T-cell (primary cell): Measurements from ENCODE around the gene CDC37. TPM values are rescaled to one million over a fixed set of nuclear protein-coding genes. Genes with fewer than 3 reads are reported as not detected.

Experiments
- ATAC-seq, 4 experiments: fragments of 200-7000 bp in 3 of 4; fragments of 150-1000 bp in 1 of 4; cut with Tn5 transposase; replicated peaks in 1 of 4; 1 replicate in 3 of 4; 2 replicates in 1 of 4; pipeline ENCODE4 v1.10.0; 2021; ENCODE audit warnings: moderate library complexity in 3 of 4, mild to moderate bottlenecking in 2 of 4, moderate number of reproducible peaks in 1 of 4
- CTCF ChIA-PET, 2 donors: fragments of 300-600 bp; sonication (Branson Sonifier 250); formaldehyde crosslinking; loops; one replicate each; lab custom pipeline; 2022; ENCODE audit warnings: antibody characterized with exemption in 2 of 2; lab: Charles Lee
- POLR2A ChIA-PET, 2 donors: fragments of 300-600 bp; sonication (Branson Sonifier 250); formaldehyde crosslinking; loops; one replicate each; lab custom pipeline; 2022; ENCODE audit warnings: antibody characterized with exemption in 2 of 2; lab: Charles Lee
- DNase-seq, 35 experiments: peaks; one replicate each; pipeline versions ENCODE4 v3.0.0 to v3.0.0-alpha.2; 2013 to 2023
- H3K27ac ChIP-seq: one replicate; pipeline ENCODE4 v1.5.1; 2013; ENCODE audit warnings: low read length
- H3K27me3 ChIP-seq, 2 experiments: replicated peaks in 1 of 2; 1 replicate in 1 of 2; 2 replicates in 1 of 2; pipeline versions ENCODE4 v1.6.1 to v1.7.0; 2013; ENCODE audit warnings: low read length in 1 of 2, mixed read lengths in 1 of 2; ENCODE audit not compliant: control insufficient read depth in 2 of 2, insufficient read depth in 2 of 2; ENCODE audit errors: extremely low read depth in 1 of 2
- H3K36me3 ChIP-seq, 2 donors: 1 replicate in 1 of 2; 2 replicates in 1 of 2; pipeline versions ENCODE4 v1.6.1 to v1.7.0; 2013; ENCODE audit warnings: low read length in 1 of 2; ENCODE audit not compliant: control insufficient read depth in 2 of 2, insufficient read depth in 1 of 2; ENCODE audit errors: extremely low read depth in 1 of 2
- H3K4me1 ChIP-seq, 2 experiments: 1 replicate in 1 of 2; 2 replicates in 1 of 2; pipeline versions ENCODE4 v1.6.1 to v1.7.0; 2013; ENCODE audit warnings: low read length in 2 of 2, mixed read lengths in 1 of 2; ENCODE audit not compliant: insufficient read depth in 2 of 2, control insufficient read depth in 1 of 2; ENCODE audit errors: extremely low read depth in 1 of 2
- H3K4me3 ChIP-seq, 2 donors: 1 replicate in 1 of 2; 2 replicates in 1 of 2; pipeline versions ENCODE4 v1.5.1 to v1.7.0; 2013; ENCODE audit warnings: mild to moderate bottlenecking in 2 of 2, low read length in 1 of 2, moderate library complexity in 1 of 2; ENCODE audit not compliant: control insufficient read depth in 1 of 2; ENCODE audit errors: extremely low read depth in 1 of 2
- H3K9me3 ChIP-seq: 2 replicates; pipeline ENCODE4 v1.7.0; 2013
- H3K27ac Mint-ChIP-seq, 2 donors: one replicate each; pipeline ENCODE4 v1.8.0; 2020 to 2021; ENCODE audit warnings: mild to moderate bottlenecking in 2 of 2, mixed read lengths in 2 of 2
- H3K27me3 Mint-ChIP-seq, 2 donors: one replicate each; pipeline ENCODE4 v1.8.0; 2021 to 2022; ENCODE audit warnings: mixed read lengths in 2 of 2
- H3K36me3 Mint-ChIP-seq: one replicate; pipeline ENCODE4 v1.8.0; 2021; ENCODE audit warnings: mixed read lengths
- H3K4me1 Mint-ChIP-seq, 3 donors: one replicate each; pipeline ENCODE4 v1.8.0; 2020 to 2022; ENCODE audit warnings: mixed read lengths in 3 of 3, mild to moderate bottlenecking in 1 of 3
- H3K4me3 Mint-ChIP-seq, 3 donors: one replicate each; pipeline ENCODE4 v1.8.0; 2020 to 2022; ENCODE audit warnings: mild to moderate bottlenecking in 3 of 3, mixed read lengths in 3 of 3, moderate library complexity in 3 of 3
- H3K9me3 Mint-ChIP-seq, 3 donors: one replicate each; pipeline ENCODE4 v1.8.0; 2020 to 2022; ENCODE audit warnings: mixed read lengths in 3 of 3
- WGBS: methylation state at CpG from one replicate; pipeline ENCODE4 v1.1.5; 2013; ENCODE audit warnings: missing lambda C conversion rate; ENCODE audit not compliant: insufficient coverage; 5-methylcytosine and 5-hydroxymethylcytosine counted together
- total RNA-seq, 35 experiments: library from RNA in 6 of 35; stranded (reverse) in 6 of 35; fragments of 120-200 nt in 1 of 35; gene quantifications; one replicate each; pipeline versions ENCODE4 v1.2.1 to v1.2.4 and lab custom pipeline; 2013 to 2026

The CDC37 gene
- total RNA-seq, 5 donors from 2014 or later (not counting 1 experiment from before 2014, with no cell fraction given) = 163 to 205 (median 190) TPM

DNA sequence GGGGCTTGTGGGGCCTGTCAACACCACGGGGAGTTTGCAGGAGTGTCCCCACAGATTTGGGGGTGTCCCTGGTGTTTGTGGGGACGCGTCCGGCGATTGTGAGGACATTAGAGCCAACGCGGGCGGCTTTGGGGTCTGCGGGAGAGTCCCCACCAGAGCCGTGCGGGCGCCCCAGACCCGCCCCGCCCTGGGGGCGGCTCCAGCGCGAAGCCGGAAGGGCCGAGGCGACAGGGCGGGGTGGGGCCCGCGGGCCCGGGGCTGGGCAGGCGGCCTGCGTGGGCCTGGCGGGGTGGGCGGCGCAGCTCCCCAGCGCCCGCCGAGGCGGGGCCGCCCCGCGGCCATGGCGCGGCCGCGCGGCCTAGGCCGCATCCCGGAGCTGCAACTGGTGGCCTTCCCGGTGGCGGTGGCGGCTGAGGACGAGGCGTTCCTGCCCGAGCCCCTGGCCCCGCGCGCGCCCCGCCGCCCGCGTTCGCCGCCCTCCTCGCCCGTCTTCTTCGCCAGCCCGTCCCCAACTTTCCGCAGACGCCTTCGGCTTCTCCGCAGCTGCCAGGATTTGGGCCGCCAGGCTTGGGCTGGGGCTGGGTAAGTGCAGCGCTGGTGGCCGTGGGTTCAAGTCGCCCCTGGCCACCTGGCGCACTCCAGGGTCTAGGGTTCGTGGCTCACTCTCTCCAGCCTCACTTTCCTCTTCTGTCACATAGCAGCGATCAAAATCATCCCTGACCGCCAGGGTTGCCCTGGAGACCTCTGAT lies 27.3 kb upstream of the CDC37 start:
- H3K4me1 Mint-ChIP-seq = peaks cover 48 to 68% (median 56%) of the 10 kb centered on the region in 3 donors
- WGBS = 11% methylated on average over 66 of the region's 75 CpGs
- H3K9me3 Mint-ChIP-seq = no peaks in the 10 kb centered on the region
- H3K4me3 Mint-ChIP-seq = peak overlapping the region; percentile 73 to 87 (median 81)
- CTCF ChIA-PET = interaction anchor here (0.6 to 1.0 kb wide), 2 partner anchors 43 to 160 kb away, joined by 4 read pairs; partner anchors contain the start of gene ICAM1 (in 1 of the 2)
- peaks cover 34 to 35% of the 10 kb centered on the region in 2 donors for H3K27me3 Mint-ChIP-seq
- peaks cover 0 to 67% of the 10 kb centered on the region in 2 experiments for H3K4me1 ChIP-seq
- H3K9me3 ChIP-seq = no peaks in the 10 kb centered on the region
- H3K27me3 ChIP-seq = peaks cover 2 to 28% of the 10 kb centered on the region in 2 experiments
- H3K36me3 Mint-ChIP-seq = no peaks in the 10 kb centered on the region
- H3K36me3 ChIP-seq = no peaks in the 10 kb centered on the region
- DNase-seq (peak in 1 of 35 experiments; percentile 21), ATAC-seq (peak in 1 of 4 experiments; percentile 2)
- H3K4me3 ChIP-seq = peak overlapping the region in 1 of 2 donors; percentile 42
- H3K27ac ChIP-seq = peak overlapping the region; percentile 86
- POLR2A ChIA-PET = interaction anchor here in 1 of 2 donors (0.6 kb wide), 1 partner anchor 47 kb away, joined by 3 read pairs; no protein-coding TSS in a partner anchor
- H3K27ac Mint-ChIP-seq = peak overlapping the region; percentile 83 to 86

DNA sequence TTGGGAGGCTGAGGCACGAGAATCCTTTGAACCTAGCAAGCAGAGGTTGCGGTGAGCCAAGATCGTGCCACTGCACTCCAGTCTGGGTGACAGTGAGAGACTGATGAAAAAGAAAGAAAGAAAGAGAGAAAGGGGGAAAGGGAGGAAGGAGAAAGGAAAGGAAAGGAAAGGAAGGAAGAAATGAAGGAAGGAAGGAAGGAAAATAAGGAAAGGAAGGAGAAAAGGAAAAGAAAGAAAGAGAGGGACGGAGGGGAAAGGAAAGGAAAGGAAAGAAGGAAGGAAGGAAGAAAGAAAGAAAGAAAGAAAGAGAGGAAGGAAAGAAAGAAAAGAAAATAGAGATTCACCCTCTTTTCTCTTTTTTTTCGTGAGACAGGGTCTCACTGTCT lies 25.6 kb upstream of the CDC37 start:
- H3K4me1 ChIP-seq = peaks cover 4 to 83% of the 10 kb centered on the region in 2 experiments
- ATAC-seq = no peak
- peak overlapping the region; percentile 34 to 92 for H3K27ac Mint-ChIP-seq
- WGBS = 80% methylated on average over 4 of the region's 5 CpGs
- no peak overlapping the region for H3K4me3 ChIP-seq
- no peaks in the 10 kb centered on the region for H3K9me3 ChIP-seq
- no peaks in the 10 kb centered on the region for H3K9me3 Mint-ChIP-seq
- H3K4me1 Mint-ChIP-seq = peaks cover 55 to 82% (median 69%) of the 10 kb centered on the region in 3 donors
- H3K36me3 Mint-ChIP-seq = no peaks in the 10 kb centered on the region
- peaks cover 2 to 44% of the 10 kb centered on the region in 2 experiments for H3K27me3 ChIP-seq
- ChIA-PET CTCF (interaction anchor here (0.6 to 3.2 kb wide), 8 partner anchors 11 to 1836 kb away, joined by 3 to 27 read pairs (median 8); partner anchors contain the start of gene CDC37 (in 1 of the 2)), POLR2A (interaction anchor here in 1 of 2 donors (1.1 kb wide), 1 partner anchor 16 kb away, joined by 6 read pairs; no protein-coding TSS in a partner anchor)
- no peaks in the 10 kb centered on the region for H3K36me3 ChIP-seq
- H3K27me3 Mint-ChIP-seq = peaks cover 39 to 42% of the 10 kb centered on the region in 2 donors
- no peak for DNase-seq
- H3K4me3 Mint-ChIP-seq = peak overlapping the region in 1 of 3 donors; percentile 63
- peak overlapping the region; percentile 95 for H3K27ac ChIP-seq

DNA sequence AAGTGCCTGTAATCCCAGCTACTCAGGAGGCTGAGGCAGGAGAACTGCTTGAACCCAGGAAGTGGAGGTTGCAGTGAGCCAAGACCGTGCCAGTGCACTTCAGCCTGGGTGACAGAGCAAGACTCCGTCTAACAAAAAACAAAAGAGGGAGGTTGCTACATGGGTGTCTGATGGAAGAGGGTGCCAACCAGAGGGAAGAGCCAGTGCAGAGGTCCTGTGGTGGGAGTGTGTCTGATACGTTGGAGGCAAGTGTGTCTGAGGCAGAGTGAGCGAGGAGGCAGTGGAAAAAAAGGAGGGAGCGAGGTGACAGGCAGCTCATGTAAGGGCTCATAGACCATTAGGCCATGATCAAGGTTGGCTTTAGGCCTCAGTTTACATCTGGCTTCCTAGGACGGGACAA lies 23.8 kb upstream of the CDC37 start:
- no peak for ATAC-seq
- H3K4me3 ChIP-seq = no peak overlapping the region
- H3K27me3 ChIP-seq = peaks cover 2 to 61% of the 10 kb centered on the region in 2 experiments
- Mint-ChIP-seq H3K27ac (peak overlapping the region; percentile 72 to 85), H3K4me3 (peak overlapping the region in 1 of 3 donors; percentile 0), H3K36me3 (no peaks in the 10 kb centered on the region), H3K9me3 (no peaks in the 10 kb centered on the region), H3K27me3 (peaks cover 50 to 51% of the 10 kb centered on the region in 2 donors), H3K4me1 (peaks cover 55 to 80% (median 67%) of the 10 kb centered on the region in 3 donors)
- peak overlapping the region; percentile 95 for H3K27ac ChIP-seq
- POLR2A ChIA-PET = interaction anchor here in 1 of 2 donors (0.6 kb wide), 1 partner anchor 305 kb away, joined by 5 read pairs; no protein-coding TSS in a partner anchor
- 91% methylated on average over 6 of the region's 6 CpGs for WGBS
- H3K36me3 ChIP-seq = no peaks in the 10 kb centered on the region
- peaks cover 4 to 77% of the 10 kb centered on the region in 2 experiments for H3K4me1 ChIP-seq
- DNase-seq = no peak
- CTCF ChIA-PET = interaction anchor here (0.7 to 3.2 kb wide), 3 partner anchors 11 to 26 kb away, joined by 3 to 27 read pairs (median 4); no protein-coding TSS in a partner anchor
- no peaks in the 10 kb centered on the region for H3K9me3 ChIP-seq

DNA sequence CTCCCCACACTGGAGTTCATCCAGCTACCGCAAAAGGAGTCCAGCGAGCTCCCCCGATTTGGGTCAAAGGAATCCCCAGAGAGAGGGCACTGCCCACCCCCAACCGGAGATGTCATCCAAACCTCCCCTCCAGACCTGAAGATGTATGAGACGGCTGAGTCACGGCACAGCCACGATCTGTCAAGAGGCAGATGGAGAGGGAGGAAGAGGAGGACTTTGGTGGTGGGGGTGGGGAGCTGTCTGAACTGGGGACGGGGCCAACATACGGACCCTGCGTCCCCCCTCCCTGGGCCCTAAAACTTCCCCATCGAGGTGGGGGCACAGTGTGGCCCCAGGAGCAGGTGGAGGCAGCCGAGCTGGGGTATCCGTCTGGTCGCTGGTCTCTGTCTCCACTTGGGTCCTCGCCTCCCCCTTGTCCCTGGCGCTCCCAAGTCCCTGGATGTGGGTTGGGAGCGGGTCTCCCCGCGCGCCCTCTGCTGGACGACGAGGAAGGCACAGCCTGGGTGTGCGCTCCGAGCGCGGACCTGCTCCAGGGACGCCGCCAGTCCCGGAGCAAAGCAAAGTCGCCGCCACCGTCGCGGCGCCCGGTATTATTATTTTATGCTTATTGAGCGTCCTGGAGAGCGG lies 20.8 kb upstream of the CDC37 start:
- ChIA-PET CTCF (interaction anchor here (1.0 to 1.3 kb wide), 3 partner anchors 11 to 15 kb away, joined by 3 read pairs; no protein-coding TSS in a partner anchor), POLR2A (no interaction called here)
- H3K27me3 Mint-ChIP-seq = peaks cover 47 to 52% of the 10 kb centered on the region in 2 donors
- peak overlapping the region; percentile 68 for H3K27ac ChIP-seq
- H3K9me3 Mint-ChIP-seq = no peaks in the 10 kb centered on the region
- WGBS = under 1% methylated on average over 23 of the region's 38 CpGs
- no peaks in the 10 kb centered on the region for H3K9me3 ChIP-seq
- peak in 24 of 35 experiments; percentile 23 to 80 (median 56) for DNase-seq
- H3K4me1 Mint-ChIP-seq = peaks cover 52 to 81% (median 67%) of the 10 kb centered on the region in 3 donors
- no peaks in the 10 kb centered on the region for H3K36me3 ChIP-seq
- H3K4me3 ChIP-seq = peak overlapping the region; percentile 29 to 46
- H3K27ac Mint-ChIP-seq = no peak overlapping the region
- peaks cover 13 to 81% of the 10 kb centered on the region in 2 experiments for H3K4me1 ChIP-seq
- no peaks in the 10 kb centered on the region for H3K36me3 Mint-ChIP-seq
- peak overlapping the region; percentile 60 to 69 (median 65) for H3K4me3 Mint-ChIP-seq
- H3K27me3 ChIP-seq = peaks cover 4 to 66% of the 10 kb centered on the region in 2 experiments
- ATAC-seq = peak; percentile 34 to 60 (median 52)

DNA sequence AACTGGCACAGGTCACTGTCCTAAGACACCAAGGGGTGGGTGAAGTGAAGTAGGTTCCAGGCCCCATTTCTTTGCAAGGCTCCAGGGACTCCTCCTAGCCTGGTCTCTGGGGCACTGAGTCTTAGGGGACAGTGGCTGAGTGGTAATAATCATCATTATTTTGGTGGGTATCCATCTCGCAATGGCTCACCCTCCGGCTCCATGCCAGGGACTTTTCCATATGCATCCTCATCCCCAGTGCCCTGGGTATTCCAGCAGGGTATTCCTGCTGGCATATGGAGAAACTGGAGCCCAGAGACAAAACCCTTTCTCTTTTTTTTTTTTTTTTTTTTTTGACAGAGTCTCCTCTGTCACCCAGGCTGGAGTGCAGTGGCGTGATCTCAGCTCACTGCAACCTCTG lies 19.5 kb upstream of the CDC37 start:
- ChIA-PET POLR2A (no interaction called here), CTCF (interaction anchor here in 1 of 2 donors (0.6 kb wide), 1 partner anchor 131 kb away, joined by 5 read pairs; no protein-coding TSS in a partner anchor)
- no CpG with 5 or more reads among the region's 3 CpGs for WGBS
- H3K4me3 Mint-ChIP-seq = peak overlapping the region in 1 of 3 donors; percentile 69
- Histone ChIP-seq H3K36me3 (no peaks in the 10 kb centered on the region), H3K4me1 (peaks cover 15 to 81% of the 10 kb centered on the region in 2 experiments), H3K27ac (no peak overlapping the region), H3K4me3 (no peak overlapping the region), H3K9me3 (no peaks in the 10 kb centered on the region), H3K27me3 (peaks cover 7 to 79% of the 10 kb centered on the region in 2 experiments)
- peaks cover 48 to 78% (median 65%) of the 10 kb centered on the region in 3 donors for H3K4me1 Mint-ChIP-seq
- H3K36me3 Mint-ChIP-seq = no peaks in the 10 kb centered on the region
- H3K9me3 Mint-ChIP-seq = no peaks in the 10 kb centered on the region
- H3K27ac Mint-ChIP-seq = no peak overlapping the region
- DNase-seq = no peak
- peaks cover 48 to 54% of the 10 kb centered on the region in 2 donors for H3K27me3 Mint-ChIP-seq
- ATAC-seq = no peak
